ENCODE data around the gene PDCD2. TPM values are rescaled to one million over a fixed set of nuclear protein-coding genes. Genes with fewer than 3 reads are reported as not detected.

The PDCD2 gene
- total and polyA plus RNA-seq, 3 experiments from 2014 or later: 115 to 158 (median 155) TPM

Other genes starting within 250 kb of the PDCD2 start
- gene PSMB1, start 31.3 kb downstream of the PDCD2 start, total RNA-seq: 100 to 1,000 TPM; 296 to 298 TPM
- 478 TPM for gene PSMB1, start 31.3 kb downstream of the PDCD2 start, polyA plus RNA-seq
- 10 to 100 TPM; 26.0 to 28.2 TPM for gene TBP, start 30.3 kb downstream of the PDCD2 start, total RNA-seq
- gene TBP, start 30.3 kb downstream of the PDCD2 start, polyA plus RNA-seq: 23.0 TPM

All from CD8-positive, alpha-beta memory T cell (primary cell).